Upper lobe of left lung (tissue), 6 donors: ENCODE data around the gene CFAP57. TPM values are rescaled to one million over a fixed set of nuclear protein-coding genes. Genes with fewer than 3 reads are reported as not detected.

Experiments used
- ATAC-seq, 2 donors: fragments of 200-7000 bp; cut with Tn5 transposase; one replicate each; pipeline ENCODE4 v1.9.1; 2022; ENCODE audit warnings: mild to moderate bottlenecking in 2 of 2, moderate library complexity in 2 of 2; ENCODE audit not compliant: low FRiP score in 2 of 2
- DNase-seq, 2 donors: peaks; one replicate each; pipeline ENCODE4 v3.0.0-alpha.2; 2019 to 2020
- H3K27ac ChIP-seq, 4 donors: fragments of 200-600 bp; sonication (generic); one replicate each; pipeline ENCODE4 v1.5.1; 2016 to 2019
- H3K27me3 ChIP-seq, 4 donors: fragments of 200-600 bp; sonication (generic); one replicate each; pipeline ENCODE4 v1.5.1; 2017 to 2019
- H3K36me3 ChIP-seq, 4 donors: fragments of 200-600 bp; sonication (generic); one replicate each; pipeline ENCODE4 v1.5.1; 2016 to 2019
- H3K4me1 ChIP-seq, 4 donors: fragments of 200-600 bp; sonication (generic); one replicate each; pipeline ENCODE4 v1.5.1; 2018 to 2019
- H3K4me3 ChIP-seq, 4 donors: fragments of 200-600 bp; sonication (generic); one replicate each; pipeline ENCODE4 v1.5.1; 2017 to 2019; ENCODE audit warnings: mild to moderate bottlenecking in 2 of 4, moderate library complexity in 1 of 4
- H3K9me3 ChIP-seq, 4 donors: fragments of 200-600 bp; sonication (generic); one replicate each; pipeline ENCODE4 v1.5.1; 2018 to 2019
- CTCF ChIP-seq, 6 experiments: fragments of 450-650 bp in 4 of 6; fragments of 200-600 bp in 2 of 6; sonication (generic) in 2 of 6; IDR thresholded peaks; one replicate each; pipeline ENCODE4 v1.5.1; 2016 to 2019; ENCODE audit warnings: antibody characterized with exemption in 6 of 6
- EP300 ChIP-seq, 4 donors: sonication (generic); formaldehyde crosslinking; IDR thresholded peaks; one replicate each; pipeline ENCODE4 v1.5.1; 2017; ENCODE audit warnings: antibody characterized with exemption in 4 of 4, control low read depth in 2 of 4
- POLR2A ChIP-seq, 4 donors: fragments of 450-650 bp; IDR thresholded peaks; one replicate each; pipeline ENCODE4 v1.5.1; 2016 to 2017; ENCODE audit warnings: antibody characterized with exemption in 4 of 4, mild to moderate bottlenecking in 2 of 4
- POLR2AphosphoS5 ChIP-seq, 2 donors: sonication (generic); formaldehyde crosslinking; IDR thresholded peaks; one replicate each; pipeline ENCODE4 v1.5.1; 2017; ENCODE audit warnings: antibody characterized with exemption in 2 of 2
- WGBS, 2 donors: methylation state at CpG; one replicate each; pipeline ENCODE4 v1.1.5; 2017 to 2018; 5-methylcytosine and 5-hydroxymethylcytosine counted together
- total RNA-seq, 6 donors: library from RNA; depleted of rRNA in 4 of 6; stranded (reverse); fragments of >200 nt in 4 of 6; gene quantifications; one replicate each; pipeline versions ENCODE4 v1.1.0 to v1.2.1, GENCODE V29; 2016 to 2021
- donor health status: DM: no; HTN: no; CAD: no; lungs with moderate emphysema.
- donor health status: DM: no; HTN: yes; CAD: no; lungs with severe emphysema.

The CFAP57 gene
- total RNA-seq, 6 donors from 2014 or later, result 0.37 to 23.1 (median 3.7) TPM

- Histone ChIP-seq H3K4me3 (no peak overlapping the region), H3K9me3 (no peaks in the 10 kb centered on the region), H3K36me3 (no peaks in the 10 kb centered on the region), H3K27me3 (no peaks in the 10 kb centered on the region), H3K4me1 (peaks cover 0 to 2% (median under 1%) of the 10 kb centered on the region in 4 donors), H3K27ac (no peak overlapping the region)
- TF ChIP-seq EP300 (IDR thresholded peaks at IDR 0.05) (no peak), POLR2AphosphoS5 (IDR thresholded peaks at IDR 0.05) (no peak), POLR2A (IDR thresholded peaks at IDR 0.05) (no peak), CTCF (IDR thresholded peaks at IDR 0.05) (no peak)
- DNase-seq (no peak), ATAC-seq (no peak)
- 95 to 98% methylated on average over 4 of the region's 4 CpGs for WGBS, 2 donors
Observed at GRCh38 chr1:43246466-43247213, 74.5 kb downstream of the CFAP57 start.

- Histone ChIP-seq H3K4me1 (no peaks in the 10 kb centered on the region), H3K27me3 (no peaks in the 10 kb centered on the region), H3K4me3 (no peak overlapping the region), H3K9me3 (no peaks in the 10 kb centered on the region), H3K36me3 (no peaks in the 10 kb centered on the region), H3K27ac (no peak overlapping the region)
- DNase-seq, result no peak
- WGBS, 2 donors, result 79 to 86% methylated on average over 6 of the region's 6 CpGs
- ATAC-seq, result no peak
- TF ChIP-seq POLR2A (IDR thresholded peaks at IDR 0.05) (no peak), CTCF (IDR thresholded peaks at IDR 0.05) (no peak), POLR2AphosphoS5 (IDR thresholded peaks at IDR 0.05) (no peak), EP300 (IDR thresholded peaks at IDR 0.05) (no peak)
Observed at GRCh38 chr1:43247256-43247921, 75.3 kb downstream of the CFAP57 start.

DNA sequence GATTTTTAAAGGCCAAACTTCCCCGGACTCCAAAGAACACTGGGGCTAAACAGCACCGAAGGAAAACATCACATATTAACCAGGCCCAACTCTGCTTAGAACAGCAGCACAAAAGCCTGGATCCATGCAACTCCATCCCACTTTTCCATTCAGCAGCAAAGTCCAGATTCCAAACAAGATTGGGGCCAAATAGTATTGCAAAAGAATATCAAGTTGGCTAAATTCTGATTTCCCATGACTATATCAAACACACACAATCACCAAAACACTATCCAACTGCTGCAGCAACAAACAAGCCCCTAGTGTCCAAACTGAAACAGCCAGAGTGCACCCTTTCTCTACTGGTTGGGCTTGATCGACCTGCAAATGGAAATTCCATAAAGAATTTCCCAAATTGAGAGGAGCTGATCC lies 78.2 kb downstream of the CFAP57 start:
- Histone ChIP-seq H3K27ac (no peak overlapping the region), H3K4me3 (no peak overlapping the region), H3K36me3 (no peaks in the 10 kb centered on the region), H3K9me3 (no peaks in the 10 kb centered on the region), H3K4me1 (no peaks in the 10 kb centered on the region), H3K27me3 (no peaks in the 10 kb centered on the region)
- DNase-seq, result no peak
- ATAC-seq, result no peak
- TF ChIP-seq EP300 (IDR thresholded peaks at IDR 0.05) (no peak), CTCF (IDR thresholded peaks at IDR 0.05) (no peak), POLR2AphosphoS5 (IDR thresholded peaks at IDR 0.05) (no peak), POLR2A (IDR thresholded peaks at IDR 0.05) (no peak)
- 85 to 93% methylated on average over 3 of the region's 3 CpGs for WGBS, 2 donors

GRCh38 chr1:43251024-43251423 lies 78.9 kb downstream of the CFAP57 start:
- no peak for ATAC-seq
- TF ChIP-seq POLR2AphosphoS5 (IDR thresholded peaks at IDR 0.05) (no peak), CTCF (IDR thresholded peaks at IDR 0.05) (no peak), POLR2A (IDR thresholded peaks at IDR 0.05) (no peak), EP300 (IDR thresholded peaks at IDR 0.05) (no peak)

More at GRCh38 chr1:43251024-43251423, 78.9 kb downstream of the CFAP57 start:
- 89 to 94% methylated on average over 5 of the region's 5 CpGs for WGBS, 2 donors
- Histone ChIP-seq H3K4me3 (no peak overlapping the region), H3K27ac (no peak overlapping the region), H3K4me1 (peaks cover 0 to 2% (median 0%) of the 10 kb centered on the region in 4 donors), H3K9me3 (no peaks in the 10 kb centered on the region), H3K27me3 (no peaks in the 10 kb centered on the region), H3K36me3 (no peaks in the 10 kb centered on the region)
- DNase-seq, result no peak
